LNCaP clone FGC (cell line): Measurements from ENCODE around the gene PLA1A.

Experiments used
- DNase-seq: peaks from one replicate; pipeline ENCODE4 v3.0.0-alpha.2; 2011; ENCODE audit warnings: low read depth
- H3K4me3 ChIP-seq: 2 replicates; pipeline ENCODE4 v1.5.1; 2011; ENCODE audit warnings: mild to moderate bottlenecking, low read depth, low read length, control low read depth
- CTCF ChIP-seq: IDR thresholded peaks from 2 replicates; pipeline ENCODE4 v1.5.1; 2012; ENCODE audit warnings: mild to moderate bottlenecking; ENCODE audit not compliant: control insufficient read depth, insufficient read depth; ENCODE audit errors: extremely low read depth

PLA1A gene

GRCh38 chr3:119555309-119555735 lies 42.4 kb upstream of the PLA1A start:
- H3K4me3 ChIP-seq: no peak overlapping the region
- no peak for TF ChIP-seq CTCF
- DNase-seq: no peak

GRCh38 chr3:119555929-119556328 lies 41.8 kb upstream of the PLA1A start:
- DNase-seq: no peak
- H3K4me3 ChIP-seq: no peak overlapping the region
- TF ChIP-seq CTCF: no peak

- DNase-seq: no peak
- TF ChIP-seq CTCF: no peak
These were observed 40.4 kb upstream of the PLA1A start for GRCh38 chr3:119557192-119557876.

GRCh38 chr3:119557877-119558269 lies 39.8 kb upstream of the PLA1A start:
- no peak overlapping the region for H3K4me3 ChIP-seq
- DNase-seq: no peak
- no peak for TF ChIP-seq CTCF

More at GRCh38 chr3:119557192-119557876, 40.4 kb upstream of the PLA1A start:
- H3K4me3 ChIP-seq: no peak overlapping the region

- no peak for TF ChIP-seq CTCF
- no peak overlapping the region for H3K4me3 ChIP-seq
- DNase-seq: no peak
These were observed 38.9 kb upstream of the PLA1A start for GRCh38 chr3:119558626-119559317.

- DNase-seq: peak; percentile 39
- TF ChIP-seq CTCF: peak; percentile 60
- H3K4me3 ChIP-seq: no peak within 1 kb of the TSS
These were observed 38.2 kb upstream of the PLA1A start, which contains the start of gene CD80 for GRCh38 chr3:119559441-119559963. Gene CD80, minus strand, starts transcription at chr3:119559614. Its CDS starts 1,886 bp downstream, at chr3:119557728.

GRCh38 chr3:119560160-119560559 lies 37.5 kb upstream of the PLA1A start:
- H3K4me3 ChIP-seq: no peak overlapping the region
- DNase-seq: no peak
- TF ChIP-seq CTCF: no peak
